Measurements from ENCODE around the gene THBS4.

Gene THBS4

DNA sequence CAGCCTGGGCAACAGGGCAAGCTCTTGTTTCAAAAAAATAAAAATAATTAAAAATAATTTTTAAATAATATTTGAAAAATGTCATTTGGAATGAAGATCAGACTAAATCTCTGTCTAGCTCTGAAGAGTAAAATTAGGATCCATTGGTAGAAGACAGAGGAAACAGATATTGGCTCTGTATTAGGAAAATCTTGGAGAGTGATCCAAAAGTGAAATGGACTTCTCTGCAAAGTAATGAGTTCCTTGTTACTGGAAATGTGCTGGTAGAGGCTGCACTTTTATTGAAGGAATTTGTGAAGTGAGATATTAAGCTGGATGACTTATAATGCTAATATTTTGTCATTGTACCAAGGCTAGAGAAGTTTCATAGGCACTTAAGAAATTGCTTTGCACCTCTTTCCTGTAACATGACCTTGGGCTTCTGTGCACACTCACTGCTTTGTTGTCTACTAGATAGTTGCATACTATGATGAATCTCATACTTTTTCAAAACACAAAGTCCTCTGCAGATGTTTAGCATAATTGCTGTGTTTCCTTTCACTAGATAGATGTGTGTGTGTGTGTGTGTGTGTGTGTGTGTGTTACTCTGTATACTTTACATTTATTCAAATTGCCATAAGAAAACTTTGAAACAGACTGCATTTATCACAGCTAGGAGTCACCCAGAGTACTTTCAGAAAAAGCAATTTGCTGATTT, 13.1 kb downstream of the THBS4 start:
- no peak for FAIRE-seq

DNA sequence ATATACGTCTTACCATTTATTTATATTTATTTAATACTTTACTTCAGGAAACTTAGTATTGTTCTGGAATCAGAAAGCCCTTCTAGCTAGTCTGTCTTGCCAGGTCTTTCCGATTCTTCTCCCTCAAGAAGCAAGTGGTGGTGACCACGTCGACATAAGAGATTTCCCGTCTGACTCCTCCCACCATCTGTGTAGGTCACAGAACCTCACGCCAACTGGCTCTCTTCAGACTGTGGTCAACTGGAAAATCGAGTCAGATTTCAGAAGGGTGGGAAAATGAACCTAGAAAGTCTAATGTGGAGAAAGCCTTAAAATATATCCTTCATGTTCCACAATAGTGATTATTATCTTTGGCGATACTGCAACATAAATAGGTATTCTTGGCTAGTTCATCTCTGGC, 17.3 kb downstream of the THBS4 start:
- FAIRE-seq = no peak

DNA sequence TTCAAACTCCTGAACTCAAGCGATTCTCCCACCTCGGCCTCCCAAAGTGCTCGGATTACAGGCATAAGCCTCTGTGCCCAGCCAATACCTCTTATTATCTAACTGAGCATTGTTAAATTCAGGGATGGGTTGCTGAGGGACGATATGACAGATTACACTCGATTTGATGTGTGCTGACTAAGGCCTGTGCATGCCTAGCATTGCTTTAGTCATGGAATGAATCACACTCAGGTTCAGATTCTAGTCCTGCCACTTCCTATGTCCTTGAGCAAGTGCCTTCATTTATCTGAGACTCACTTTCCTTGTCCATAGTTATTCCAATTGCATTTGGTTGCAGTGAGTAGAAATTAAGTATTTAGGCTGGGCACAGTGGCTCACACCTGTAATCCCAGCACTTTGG, 19.5 kb downstream of the THBS4 start:
- no peak for FAIRE-seq

DNA sequence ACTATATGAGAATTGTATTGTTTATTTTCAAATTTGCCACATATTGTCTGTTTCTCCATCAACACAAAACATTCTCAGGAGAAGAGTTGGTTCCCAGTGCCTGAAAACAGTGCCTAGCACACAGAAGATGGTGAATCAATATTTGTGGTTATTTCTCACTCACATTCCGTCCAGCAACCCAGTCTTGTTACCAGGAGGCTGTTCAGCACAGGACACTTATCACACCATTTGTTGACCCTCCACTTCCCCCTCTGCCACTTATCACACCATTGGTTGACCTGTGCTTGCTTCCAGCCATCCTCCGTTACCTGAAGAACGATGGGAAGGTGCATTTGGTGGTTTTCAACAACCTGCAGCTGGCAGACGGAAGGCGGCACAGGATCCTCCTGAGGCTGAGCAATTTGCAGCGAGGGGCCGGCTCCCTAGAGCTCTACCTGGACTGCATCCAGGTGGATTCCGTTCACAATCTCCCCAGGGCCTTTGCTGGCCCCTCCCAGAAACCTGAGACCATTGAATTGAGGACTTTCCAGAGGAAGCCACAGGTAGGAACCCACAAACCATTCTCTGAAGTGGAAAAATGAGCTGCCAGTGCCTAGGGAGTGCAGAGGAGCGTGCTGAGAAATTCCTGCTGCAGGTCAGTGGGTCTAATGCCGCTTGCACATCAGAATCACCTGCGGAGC, 20.5 kb downstream of the THBS4 start:
- no peak for FAIRE-seq

DNA sequence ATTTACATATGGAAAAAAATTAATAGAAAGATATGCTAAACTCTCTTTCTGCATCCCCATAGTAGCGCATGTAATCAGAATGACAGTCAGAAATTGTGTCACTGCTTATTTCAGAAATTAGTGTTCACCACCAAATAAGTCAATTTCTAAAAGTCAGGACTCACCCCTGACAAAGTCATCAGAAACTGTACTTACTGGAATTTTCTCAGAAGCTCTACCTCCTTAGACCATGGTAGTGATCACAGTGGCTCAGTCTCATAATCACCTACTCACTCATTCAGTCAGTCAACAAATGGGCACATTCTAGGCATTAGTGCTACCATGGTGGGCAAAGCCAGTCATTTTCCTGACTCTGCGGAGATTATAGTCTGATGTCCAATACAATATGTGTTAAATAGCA, 22.0 kb downstream of the THBS4 start:
- FAIRE-seq = no peak

DNA sequence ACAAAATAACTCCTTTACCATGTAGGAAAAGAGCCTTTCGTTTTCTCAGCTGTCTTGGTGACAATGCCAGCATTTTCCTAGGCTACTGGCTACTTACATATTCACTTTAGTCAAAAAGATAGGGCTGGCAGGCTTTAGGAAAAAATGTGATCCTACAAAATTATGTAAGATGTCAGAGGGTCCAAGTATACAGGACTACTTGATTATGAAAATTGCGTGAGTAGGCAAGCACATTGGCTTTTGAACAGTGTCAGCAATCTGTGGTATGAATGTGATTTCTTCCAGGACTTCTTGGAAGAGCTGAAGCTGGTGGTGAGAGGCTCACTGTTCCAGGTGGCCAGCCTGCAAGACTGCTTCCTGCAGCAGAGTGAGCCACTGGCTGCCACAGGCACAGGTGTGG, 22.8 kb downstream of the THBS4 start:
- no peak for FAIRE-seq

DNA sequence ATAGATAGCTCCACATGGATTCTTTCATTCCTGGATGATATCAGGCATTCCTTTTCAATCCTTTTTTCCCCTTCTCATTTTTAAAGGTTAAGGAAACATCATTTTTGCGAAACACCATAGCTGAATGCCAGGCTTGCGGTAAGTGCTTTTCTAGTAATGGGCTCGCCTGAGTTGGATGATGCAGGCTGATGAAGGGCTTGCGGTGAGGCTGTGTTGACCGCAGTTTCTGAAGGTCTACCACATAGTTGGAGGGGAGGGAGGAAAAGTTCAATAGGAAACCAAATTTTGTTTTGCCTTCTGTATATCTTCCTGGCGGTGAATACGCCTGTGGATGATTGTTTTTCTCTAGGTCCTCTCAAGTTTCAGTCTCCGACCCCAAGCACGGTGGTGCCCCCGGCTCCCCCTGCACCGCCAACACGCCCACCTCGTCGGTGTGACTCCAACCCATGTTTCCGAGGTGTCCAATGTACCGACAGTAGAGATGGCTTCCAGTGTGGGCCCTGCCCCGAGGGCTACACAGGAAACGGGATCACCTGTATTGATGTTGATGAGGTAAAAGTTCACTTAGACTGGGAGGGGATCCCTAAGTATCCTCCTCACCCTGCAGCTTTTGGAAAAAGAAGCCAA, 24.3 kb downstream of the THBS4 start:
- no peak for FAIRE-seq

DNA sequence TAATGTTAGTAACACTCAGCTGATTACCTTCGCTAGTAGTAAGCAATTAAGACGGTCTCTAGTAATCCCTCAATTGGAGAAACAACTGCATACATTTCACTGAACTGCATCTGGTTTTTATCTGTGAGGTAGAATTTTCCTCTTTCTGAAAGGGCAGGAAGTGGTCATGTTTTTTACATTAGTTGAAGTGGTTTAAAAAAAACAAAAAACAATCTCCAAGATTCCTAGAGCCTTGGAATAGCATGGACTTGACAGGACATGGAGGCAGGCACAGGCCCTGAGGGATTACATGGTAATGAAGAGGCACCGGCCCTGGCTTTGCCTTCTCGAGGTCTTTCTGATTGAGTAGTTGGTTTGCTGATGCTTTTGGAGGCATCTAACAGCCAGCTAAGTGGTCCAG, 25.8 kb downstream of the THBS4 start:
- no peak for FAIRE-seq

DNA sequence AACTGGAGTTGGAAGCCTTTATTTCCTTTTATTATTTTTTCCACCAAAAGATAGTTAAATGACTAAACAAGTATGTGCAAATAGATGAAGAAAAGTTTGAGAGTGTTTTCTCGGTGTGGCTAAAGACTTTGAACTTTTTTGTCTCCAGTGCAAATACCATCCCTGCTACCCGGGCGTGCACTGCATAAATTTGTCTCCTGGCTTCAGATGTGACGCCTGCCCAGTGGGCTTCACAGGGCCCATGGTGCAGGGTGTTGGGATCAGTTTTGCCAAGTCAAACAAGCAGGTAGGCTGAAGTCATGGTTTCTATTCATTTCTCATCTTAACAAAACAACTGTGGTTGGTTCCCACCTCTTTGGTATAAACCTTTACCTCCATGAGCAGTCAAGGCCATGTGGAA, 26.4 kb downstream of the THBS4 start:
- FAIRE-seq = no peak

DNA sequence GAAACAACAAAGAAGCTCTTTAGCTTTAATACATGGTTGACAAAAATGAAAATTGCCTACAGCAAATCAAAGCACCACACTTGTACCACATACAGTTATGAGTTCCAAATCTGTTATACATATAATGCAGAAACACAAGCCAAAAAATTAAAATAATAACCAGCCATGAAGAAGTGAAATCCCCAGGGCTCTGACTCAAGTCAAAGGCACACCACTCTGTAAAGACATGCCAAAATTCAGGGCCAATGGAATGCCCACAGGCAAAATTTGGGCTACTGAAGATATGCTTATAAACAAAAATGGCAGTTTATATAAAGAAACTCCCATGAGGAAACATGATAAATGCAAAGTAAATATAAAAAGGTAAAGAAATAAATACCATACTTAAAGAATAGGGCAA, 29.0 kb downstream of the THBS4 start:
- no peak for FAIRE-seq

DNA sequence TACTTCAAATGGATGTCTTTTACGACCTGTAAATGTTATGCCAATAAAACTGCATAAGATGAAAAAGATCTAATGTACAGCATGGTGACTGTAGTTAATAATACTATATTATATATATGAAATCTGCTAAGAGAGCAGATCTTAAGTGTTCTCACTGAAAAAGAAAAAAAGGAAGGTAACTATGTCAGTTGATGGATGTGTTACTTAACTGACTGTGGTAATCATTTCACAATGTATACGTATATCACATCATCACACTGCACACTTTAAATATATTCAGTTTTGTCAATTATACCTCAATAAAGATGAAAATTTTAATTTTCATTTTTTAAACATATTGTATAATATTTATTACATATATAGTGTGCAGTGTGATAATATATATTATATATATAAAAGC, 31.9 kb downstream of the THBS4 start:
- FAIRE-seq = no peak

DNA sequence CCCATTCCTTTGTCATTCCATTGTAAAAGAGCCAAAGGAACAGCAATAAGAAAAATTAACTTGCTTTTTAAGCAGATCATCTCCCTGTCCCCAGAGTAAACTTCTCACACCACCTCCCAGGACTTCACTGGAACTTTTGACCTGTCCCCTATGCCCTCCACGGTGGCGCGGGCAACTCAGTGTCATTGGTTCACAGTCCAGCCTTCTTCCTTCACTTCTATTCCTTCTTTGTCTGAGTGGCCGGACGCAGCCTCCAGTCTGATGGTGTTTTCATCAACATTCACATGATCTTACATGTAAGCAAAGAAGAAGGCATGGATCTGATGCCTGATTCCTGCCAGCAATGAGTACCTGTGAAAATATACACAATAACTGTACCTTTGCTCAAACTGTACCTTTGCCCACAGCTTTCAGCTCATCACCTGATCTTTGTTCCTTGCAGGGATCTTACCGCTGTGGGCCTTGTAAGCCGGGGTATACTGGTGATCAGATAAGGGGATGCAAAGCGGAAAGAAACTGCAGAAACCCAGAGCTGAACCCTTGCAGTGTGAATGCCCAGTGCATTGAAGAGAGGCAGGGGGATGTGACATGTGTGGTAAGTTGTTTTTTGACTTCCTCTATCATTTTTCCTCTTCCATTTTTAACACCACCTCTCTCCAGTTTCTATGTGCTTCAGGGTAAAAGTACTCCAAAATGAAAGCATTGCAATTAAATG, 32.5 kb downstream of the THBS4 start:
- FAIRE-seq = no peak

DNA sequence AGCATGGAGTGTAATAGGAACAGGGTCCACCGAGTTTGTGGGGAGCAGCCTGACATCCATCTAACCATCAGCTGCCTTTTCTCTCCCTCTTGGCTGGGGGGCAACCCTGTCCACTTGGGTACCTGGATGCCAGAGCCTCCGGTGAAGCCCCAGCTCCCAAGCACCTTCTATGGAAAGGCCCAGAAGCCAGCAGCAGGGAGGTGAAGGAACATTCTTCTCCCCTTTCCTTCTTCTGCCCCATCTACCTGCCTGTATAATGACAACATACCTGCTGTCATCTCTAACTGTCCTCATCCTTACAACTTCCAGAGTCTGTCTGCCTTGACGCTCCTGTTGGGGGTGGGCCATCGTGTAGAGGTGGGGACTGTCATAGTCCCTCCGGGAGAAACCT, 33.1 kb downstream of the THBS4 start:
- no peak for FAIRE-seq

DNA sequence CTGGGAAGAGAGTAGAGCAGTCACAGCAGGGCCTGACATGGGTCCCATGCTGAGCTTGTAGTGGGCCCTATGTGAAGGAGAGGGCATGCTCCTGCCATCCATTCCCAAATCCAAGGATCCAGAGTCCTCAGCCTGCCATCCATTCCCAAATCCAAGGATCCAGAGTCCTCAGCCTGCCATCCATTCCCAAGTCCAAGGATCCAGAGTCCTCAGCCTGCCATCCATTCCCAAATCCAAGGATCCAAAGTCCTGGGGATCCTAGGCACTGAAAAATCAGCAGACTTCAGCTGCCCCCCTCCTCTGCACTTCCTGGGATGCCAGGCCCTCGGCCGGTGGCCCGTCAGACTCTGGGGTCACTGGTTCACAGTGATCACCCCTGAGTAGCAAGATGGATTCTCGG, 33.6 kb downstream of the THBS4 start:
- no peak for FAIRE-seq

DNA sequence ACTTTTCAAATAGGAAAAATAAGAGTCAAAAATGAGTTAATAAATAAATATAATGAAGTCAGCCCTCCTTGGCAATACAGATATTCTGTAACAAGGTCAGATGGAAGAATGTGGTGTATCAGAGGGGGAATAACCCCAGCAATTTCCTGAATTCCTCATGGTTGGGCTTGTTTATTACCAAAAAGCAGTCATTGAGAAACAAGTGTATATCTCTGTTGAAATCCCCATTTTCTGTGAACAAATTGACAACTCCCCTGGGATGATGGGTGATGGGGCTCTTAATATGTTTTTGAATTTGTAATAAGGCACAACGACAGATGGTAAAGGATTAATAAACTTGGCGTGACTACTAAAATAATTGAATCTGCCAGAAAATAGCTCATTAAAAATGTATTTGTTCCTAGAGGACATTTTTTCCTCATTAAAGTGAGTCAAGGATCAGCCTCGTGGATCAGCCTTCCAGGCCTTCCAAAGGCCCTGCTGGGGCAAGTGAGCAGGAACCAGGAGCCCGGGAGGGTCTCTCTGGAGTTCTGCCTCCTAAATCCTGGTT, 34.2 kb downstream of the THBS4 start:
- no peak for FAIRE-seq

DNA sequence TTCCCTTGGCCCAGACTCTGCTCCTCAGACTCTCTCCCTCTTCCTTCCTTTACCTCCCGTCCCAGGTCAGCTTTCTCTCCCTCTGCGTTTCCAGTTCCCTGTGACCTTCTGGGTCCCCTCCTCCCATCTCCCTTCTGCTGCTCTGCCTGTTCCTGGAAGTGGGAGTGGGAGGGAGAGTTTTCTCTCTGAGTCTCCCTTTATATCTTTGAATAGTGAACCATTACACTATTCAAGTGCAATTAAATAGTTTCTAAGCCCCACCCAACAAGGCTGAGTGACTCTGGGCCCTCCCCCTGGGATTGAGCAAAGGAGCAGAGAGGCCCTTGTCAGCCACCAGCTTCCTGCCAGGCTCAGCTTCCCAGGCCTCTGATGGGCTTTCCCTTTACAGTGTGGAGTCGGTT, 34.8 kb downstream of the THBS4 start:
- FAIRE-seq = no peak

DNA sequence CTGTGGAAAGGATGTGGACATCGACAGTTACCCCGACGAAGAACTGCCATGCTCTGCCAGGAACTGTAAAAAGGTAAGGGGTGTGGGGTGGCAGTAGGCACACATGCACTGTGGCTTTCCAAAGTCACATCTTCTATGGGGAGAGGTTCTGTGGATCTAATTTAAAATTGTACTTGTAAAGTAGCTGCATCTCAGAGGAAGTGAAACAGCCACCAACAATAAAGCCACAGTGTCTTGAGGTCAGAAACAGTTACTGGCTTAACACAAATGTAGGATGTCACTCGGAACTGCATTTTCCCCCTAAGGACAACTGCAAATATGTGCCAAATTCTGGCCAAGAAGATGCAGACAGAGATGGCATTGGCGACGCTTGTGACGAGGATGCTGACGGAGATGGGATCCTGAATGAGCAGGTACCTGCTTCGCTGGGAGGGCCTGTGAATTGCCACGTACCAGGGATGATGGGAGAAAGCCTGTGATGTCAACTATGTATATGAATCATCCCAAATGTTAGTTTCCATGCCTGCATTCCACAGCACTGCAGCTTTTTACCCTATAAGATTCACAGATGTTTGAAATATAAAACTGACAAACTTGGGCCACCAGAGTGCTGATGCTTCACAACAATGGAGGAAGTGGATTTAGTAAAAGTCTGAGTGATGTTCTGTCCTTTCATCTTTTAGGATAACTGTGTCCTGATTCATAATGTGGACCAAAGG, 35.3 kb downstream of the THBS4 start:
- FAIRE-seq = no peak

DNA sequence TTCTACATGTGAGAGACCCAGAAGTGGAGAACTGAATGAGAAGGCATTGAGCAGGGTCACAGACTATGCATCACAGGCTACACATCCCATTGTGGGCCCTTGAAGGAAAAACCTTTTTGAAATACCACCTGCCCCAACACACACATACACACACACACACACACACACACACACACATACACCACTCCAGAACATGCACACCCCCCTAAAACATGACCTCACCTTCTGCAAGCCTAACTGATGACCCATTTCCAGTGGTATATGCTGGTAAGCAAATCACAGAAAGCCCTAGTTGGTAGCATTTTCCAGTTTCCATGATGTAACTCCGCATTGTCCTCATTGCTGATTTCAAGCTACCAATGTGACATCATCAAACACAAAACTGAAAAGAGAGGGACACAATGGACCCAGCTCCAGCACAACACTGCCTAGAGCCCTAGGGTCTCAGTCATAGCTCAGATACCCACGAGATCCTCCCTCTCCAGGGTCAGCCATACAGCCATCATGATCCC, 36.4 kb downstream of the THBS4 start:
- FAIRE-seq = no peak

DNA sequence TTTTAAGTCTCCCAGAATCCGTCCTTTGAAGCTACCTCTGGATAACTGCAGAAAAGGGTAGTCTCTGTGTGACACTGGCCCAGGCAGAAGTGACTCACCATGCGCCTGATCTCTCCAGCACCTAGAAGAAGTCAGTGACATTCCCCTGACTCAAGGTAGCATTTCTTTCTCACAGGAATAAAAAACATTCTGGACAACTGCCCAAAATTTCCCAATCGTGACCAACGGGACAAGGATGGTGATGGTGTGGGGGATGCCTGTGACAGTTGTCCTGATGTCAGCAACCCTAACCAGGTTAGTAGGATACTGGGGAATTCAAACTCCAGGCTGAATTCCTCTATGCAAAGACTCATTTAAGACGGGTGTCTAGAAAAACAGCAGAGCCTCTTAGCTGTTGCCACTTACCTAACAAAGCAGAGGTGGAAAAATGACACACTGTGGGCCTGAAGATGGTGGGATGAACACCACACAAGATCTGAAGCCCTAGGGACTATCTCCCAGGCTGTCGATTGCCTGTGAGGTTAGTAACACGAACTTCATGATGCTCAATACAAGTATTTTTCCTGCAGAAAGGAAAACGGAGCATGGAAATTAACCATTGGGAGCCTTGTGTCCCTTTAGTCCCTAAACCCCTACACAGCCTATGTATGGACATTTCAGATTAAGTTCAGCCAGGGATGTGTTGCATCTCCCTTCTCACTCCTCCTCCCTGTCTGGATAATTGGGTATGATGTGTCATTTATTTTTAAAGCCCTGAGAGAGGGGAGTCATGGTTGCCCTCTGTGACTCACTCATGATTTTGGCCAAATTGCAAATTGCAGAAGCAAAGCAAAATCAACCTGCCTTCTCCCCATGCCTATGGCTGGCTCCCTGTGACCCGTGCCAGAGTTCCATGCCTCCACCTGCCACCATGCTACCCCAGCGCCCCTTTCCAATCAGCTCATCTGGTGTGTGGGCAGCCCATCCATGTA, 37.2 kb downstream of the THBS4 start:
- FAIRE-seq = no peak

DNA sequence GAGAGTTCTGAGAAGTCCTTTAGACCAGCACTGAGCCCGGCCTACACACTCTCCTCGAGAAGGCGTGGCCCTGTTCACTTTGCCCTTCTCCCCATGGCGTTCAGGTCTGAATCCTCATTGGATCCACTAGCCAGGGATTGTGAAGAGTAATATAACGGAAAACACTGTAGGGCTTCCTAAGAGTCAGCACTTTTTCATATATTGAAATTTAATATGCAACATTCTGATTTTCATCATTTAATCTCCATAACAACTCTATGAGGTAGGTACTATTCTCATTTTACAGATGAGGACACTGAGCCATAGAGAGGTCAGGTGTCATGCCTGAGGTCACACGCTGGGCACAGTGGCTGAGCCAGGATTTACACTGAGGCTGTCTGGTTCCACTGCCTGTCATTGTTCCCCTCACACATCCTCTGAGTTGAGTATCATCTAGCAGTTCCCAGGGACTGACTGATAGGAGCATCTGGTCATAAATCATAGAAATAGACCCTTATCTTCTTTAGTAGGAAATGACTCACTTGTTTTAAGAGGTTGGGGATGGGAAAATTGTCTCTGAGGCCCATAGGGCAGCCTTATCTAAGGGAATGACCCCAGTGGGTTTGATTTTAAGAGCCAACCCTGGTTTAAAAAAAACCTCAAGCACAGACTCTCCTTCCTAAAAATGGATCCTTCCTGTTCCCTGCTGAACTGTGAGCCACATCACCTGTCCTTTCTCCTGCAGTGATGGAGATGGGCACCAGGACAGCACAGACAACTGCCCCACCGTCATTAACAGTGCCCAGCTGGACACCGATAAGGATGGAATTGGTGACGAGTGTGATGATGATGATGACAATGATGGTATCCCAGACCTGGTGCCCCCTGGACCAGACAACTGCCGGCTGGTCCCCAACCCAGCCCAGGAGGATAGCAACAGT, 41.2 kb downstream of the THBS4 start:
- no peak for FAIRE-seq
